Liver (tissue), 9 donors: Measurements from ENCODE around the gene NFIB. TPM values are rescaled to one million over a fixed set of nuclear protein-coding genes. Genes with fewer than 3 reads are reported as not detected.

ENCODE experiments used
- DNase-seq: peaks from one replicate; pipeline ENCODE4 v3.0.0-alpha.2; 2017; ENCODE audit warnings: low spot score
- H3K27ac ChIP-seq, 2 donors: one replicate each; pipeline ENCODE4 v1.7.0; 2013; ENCODE audit warnings: inconsistent platforms in 2 of 2, low read length in 2 of 2, control low read depth in 1 of 2, low read depth in 1 of 2, mild to moderate bottlenecking in 1 of 2
- H3K27me3 ChIP-seq, 4 donors: one replicate each; pipeline versions ENCODE4 v1.6.1 to v1.7.0; 2013; ENCODE audit warnings: low read length in 3 of 4, inconsistent platforms in 1 of 4, mild to moderate bottlenecking in 1 of 4, moderate library complexity in 1 of 4; ENCODE audit not compliant: control insufficient read depth in 4 of 4, insufficient read depth in 4 of 4
- H3K36me3 ChIP-seq, 4 donors: one replicate each; pipeline versions ENCODE4 v1.6.1 to v1.7.0; 2013; ENCODE audit warnings: low read length in 3 of 4, mild to moderate bottlenecking in 3 of 4, low read depth in 1 of 4, moderate library complexity in 1 of 4; ENCODE audit not compliant: control insufficient read depth in 4 of 4, insufficient read depth in 3 of 4
- H3K4me1 ChIP-seq, 4 donors: one replicate each; pipeline versions ENCODE4 v1.6.1 to v1.7.0; 2013; ENCODE audit warnings: low read length in 3 of 4, mild to moderate bottlenecking in 3 of 4, moderate library complexity in 1 of 4; ENCODE audit not compliant: control insufficient read depth in 4 of 4, insufficient read depth in 4 of 4
- H3K4me3 ChIP-seq, 3 donors: one replicate each; pipeline versions ENCODE4 v1.6.1 to v1.7.0; 2013; ENCODE audit warnings: low read length in 3 of 3, control low read depth in 1 of 3, low read depth in 1 of 3, mild to moderate bottlenecking in 1 of 3
- H3K9ac ChIP-seq, 2 donors: one replicate each; pipeline ENCODE4 v1.7.0; 2013; ENCODE audit warnings: low read length in 2 of 2, mild to moderate bottlenecking in 2 of 2, moderate library complexity in 2 of 2, control low read depth in 1 of 2, low read depth in 1 of 2
- H3K9me3 ChIP-seq, 4 donors: one replicate each; pipeline versions ENCODE4 v1.6.1 to v1.7.0; 2013; ENCODE audit warnings: low read length in 3 of 4; ENCODE audit not compliant: control insufficient read depth in 4 of 4
- ATF3 ChIP-seq: IDR thresholded peaks from 2 replicates; pipeline ENCODE4 v1.6.1; 2016; ENCODE audit warnings: antibody characterized with exemption
- CTCF ChIP-seq: fragments of 150-350 bp; IDR thresholded peaks from 2 replicates; pipeline ENCODE4 v1.5.1; 2017; ENCODE audit warnings: improper control_type of control experiment, low read depth, low read length; ENCODE audit not compliant: missing input control
- EGR1 ChIP-seq, 2 donors: IDR thresholded peaks; 2 replicates each; pipeline ENCODE4 v1.6.1; 2016 to 2018; ENCODE audit warnings: antibody characterized with exemption in 2 of 2, low read depth in 2 of 2
- FOXA2 ChIP-seq: IDR thresholded peaks from 2 replicates; pipeline ENCODE4 v1.6.1; 2016; ENCODE audit warnings: antibody characterized with exemption
- GABPA ChIP-seq, 2 donors: IDR thresholded peaks in 1 of 2; conservative IDR thresholded peaks in 1 of 2; 2 replicates each; pipeline ENCODE4 v1.6.1; 2016; ENCODE audit warnings: antibody characterized with exemption in 2 of 2, mild to moderate bottlenecking in 1 of 2, moderate library complexity in 1 of 2
- HNF4A ChIP-seq, 2 donors: conservative IDR thresholded peaks; 2 replicates each; pipeline ENCODE4 v1.6.1; 2016; ENCODE audit warnings: antibody characterized with exemption in 2 of 2, mild to moderate bottlenecking in 2 of 2
- JUND ChIP-seq, 2 donors: IDR thresholded peaks; 2 replicates each; pipeline ENCODE4 v1.6.1; 2016; ENCODE audit warnings: antibody characterized with exemption in 2 of 2
- MAX ChIP-seq: IDR thresholded peaks from 2 replicates; pipeline ENCODE4 v1.6.1; 2016; ENCODE audit warnings: antibody characterized with exemption
- NR2F2 ChIP-seq: IDR thresholded peaks from 2 replicates; pipeline ENCODE4 v1.6.1; 2016; ENCODE audit warnings: antibody characterized with exemption
- RAD21 ChIP-seq, 2 donors: IDR thresholded peaks; 2 replicates each; pipeline ENCODE4 v1.6.1; 2016; ENCODE audit warnings: antibody characterized with exemption in 2 of 2, mild to moderate bottlenecking in 2 of 2
- REST ChIP-seq: IDR thresholded peaks from 2 replicates; pipeline ENCODE4 v1.6.1; 2016; ENCODE audit warnings: antibody characterized with exemption, mild to moderate bottlenecking
- YY1 ChIP-seq: IDR thresholded peaks from 2 replicates; pipeline ENCODE4 v1.6.1; 2016; ENCODE audit warnings: antibody characterized with exemption, mild to moderate bottlenecking
- whole genome bisulfite sequencing: extraction: QIAGEN DNeasy Blood & Tissue Kit; methylation state at CpG from one replicate; pipeline ENCODE4 v1.1.7; 2013; 5-methylcytosine and 5-hydroxymethylcytosine counted together
- polyA plus RNA-seq, 2 donors: library from polyadenylated mRNA; stranded (reverse) in 1 of 2; unstranded in 1 of 2; fragments of 200-250 nt in 1 of 2; fragments of >200 nt in 1 of 2; fragmentation: Nextera tagmentation in 1 of 2; extraction: Ambion mirVana in 1 of 2; gene quantifications; one replicate each; pipeline versions ENCODE4 v1.2.1 to v1.2.3, GENCODE V29; 2013 to 2015
- total RNA-seq, 2 donors: library from RNA; depleted of rRNA; stranded (reverse); fragments of >200 nt; gene quantifications; one replicate each; pipeline ENCODE4 v1.2.3, GENCODE V29; 2014
- TF ChIP-seq, protein P1 (sequence below): IDR thresholded peaks from 2 replicates; pipeline ENCODE4 v1.6.1; 2016; ENCODE audit warnings: antibody characterized with exemption
- donor health status: healthy.
- donor health status: healthy.
- donor health status: healthy.
- donor health status: healthy.
- donor health status: healthy.

The NFIB gene
- total and polyA plus RNA-seq, 4 donors = 3.2 to 23.2 (median 8.0) TPM

DNA sequence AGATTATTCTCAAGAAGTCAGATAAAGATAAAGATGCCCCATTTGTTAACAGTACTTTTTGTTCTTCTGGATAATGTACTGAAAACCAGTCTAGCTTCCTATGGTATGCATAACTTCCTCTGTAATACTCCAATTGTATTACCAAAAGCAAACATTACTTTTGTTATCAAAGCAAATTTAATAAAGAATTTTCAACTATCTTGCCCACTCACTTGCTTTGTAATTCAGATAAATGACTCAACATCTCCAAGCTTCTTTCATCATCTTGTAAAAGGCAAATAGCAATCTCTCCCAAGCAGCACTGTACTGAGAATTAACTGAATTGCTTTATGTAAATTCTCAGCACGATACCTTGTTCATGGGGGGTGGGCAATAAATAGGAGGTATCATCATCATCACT, 98.3 kb downstream of the NFIB start:
- H3K4me3 ChIP-seq = no peak overlapping the region
- H3K27me3 ChIP-seq = no peaks in the 10 kb centered on the region
- no peak for DNase-seq
- no peak overlapping the region for H3K9ac ChIP-seq
- TF ChIP-seq JUND (IDR thresholded peaks at IDR 0.05) = no peak
- no peak for TF ChIP-seq EGR1 (IDR thresholded peaks at IDR 0.05; ENCODE audit: low read depth in 2 of 2)
- 92% methylated on average over 1 of the region's 1 CpG for WGBS
- H3K9me3 ChIP-seq = no peaks in the 10 kb centered on the region
- H3K27ac ChIP-seq = no peak overlapping the region
- H3K4me1 ChIP-seq = peaks cover 5 to 34% (median 18%) of the 10 kb centered on the region in 4 donors
- H3K36me3 ChIP-seq = no peaks in the 10 kb centered on the region

DNA sequence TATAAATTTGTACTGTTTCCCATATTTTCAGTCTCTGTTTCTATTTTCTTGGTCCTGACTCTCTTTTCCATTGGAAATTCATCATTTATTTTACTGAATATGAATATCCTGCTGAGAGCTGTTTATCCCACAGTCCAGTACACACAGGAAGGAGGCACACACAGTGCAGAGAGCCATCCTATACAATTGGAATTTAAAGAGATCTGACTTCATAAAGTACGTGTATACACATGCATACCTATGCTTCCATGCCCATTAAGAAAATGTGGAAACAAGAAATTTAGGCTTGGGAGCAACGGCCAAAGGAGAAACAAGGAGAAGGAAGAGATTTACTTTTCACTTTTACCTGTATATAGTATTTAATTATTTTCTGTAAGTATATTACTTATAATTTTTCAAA, 99.2 kb downstream of the NFIB start:
- TF ChIP-seq REST = no peak
- TF ChIP-seq FOXA2 = no peak
- no peak for TF ChIP-seq RAD21 (IDR thresholded peaks at IDR 0.05)
- TF ChIP-seq YY1 = no peak
- TF ChIP-seq NR2F2 = no peak
- TF ChIP-seq HNF4A (conservative IDR thresholded peaks at IDR 0.05) = no peak
- TF ChIP-seq JUND (IDR thresholded peaks at IDR 0.05) = no peak
- TF ChIP-seq ATF3 = no peak
- no peak for TF ChIP-seq GABPA (IDR thresholded peaks at IDR 0.05 in 1 of 2, conservative IDR thresholded peaks at IDR 0.05 in 1 of 2)
- TF ChIP-seq MAX = no peak
- TF ChIP-seq, protein P1, sequence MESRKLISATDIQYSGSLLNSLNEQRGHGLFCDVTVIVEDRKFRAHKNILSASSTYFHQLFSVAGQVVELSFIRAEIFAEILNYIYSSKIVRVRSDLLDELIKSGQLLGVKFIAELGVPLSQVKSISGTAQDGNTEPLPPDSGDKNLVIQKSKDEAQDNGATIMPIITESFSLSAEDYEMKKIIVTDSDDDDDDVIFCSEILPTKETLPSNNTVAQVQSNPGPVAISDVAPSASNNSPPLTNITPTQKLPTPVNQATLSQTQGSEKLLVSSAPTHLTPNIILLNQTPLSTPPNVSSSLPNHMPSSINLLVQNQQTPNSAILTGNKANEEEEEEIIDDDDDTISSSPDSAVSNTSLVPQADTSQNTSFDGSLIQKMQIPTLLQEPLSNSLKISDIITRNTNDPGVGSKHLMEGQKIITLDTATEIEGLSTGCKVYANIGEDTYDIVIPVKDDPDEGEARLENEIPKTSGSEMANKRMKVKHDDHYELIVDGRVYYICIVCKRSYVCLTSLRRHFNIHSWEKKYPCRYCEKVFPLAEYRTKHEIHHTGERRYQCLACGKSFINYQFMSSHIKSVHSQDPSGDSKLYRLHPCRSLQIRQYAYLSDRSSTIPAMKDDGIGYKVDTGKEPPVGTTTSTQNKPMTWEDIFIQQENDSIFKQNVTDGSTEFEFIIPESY = no peak
- TF ChIP-seq CTCF = no peak
- Histone ChIP-seq H3K9me3 (no peaks in the 10 kb centered on the region), H3K4me3 (no peak overlapping the region), H3K36me3 (no peaks in the 10 kb centered on the region), H3K9ac (no peak overlapping the region), H3K27me3 (no peaks in the 10 kb centered on the region), H3K27ac (peak overlapping the region in 1 of 2 donors; percentile 67), H3K4me1 (peaks cover 2 to 35% (median 18%) of the 10 kb centered on the region in 4 donors)
- no peak for DNase-seq
- 84% methylated on average over 2 of the region's 2 CpGs for WGBS
